Bronchial epithelial cell (primary cell): Measurements from ENCODE around the gene JMJD8. TPM values are rescaled to one million over a fixed set of nuclear protein-coding genes. Genes with fewer than 3 reads are reported as not detected.

Source experiments
- DNase-seq: peaks from one replicate; pipeline ENCODE4 v3.0.0-alpha.2; 2010; ENCODE audit warnings: low read depth
- FAIRE-seq: peaks from 2 replicates; lab custom pipeline; 2011; peaks lifted over from hg19 to GRCh38; lab: Jason Lieb, UNC
- H3K27me3 ChIP-seq: 2 replicates; pipeline ENCODE4 v1.5.1; 2011; ENCODE audit warnings: low read length; ENCODE audit not compliant: control insufficient read depth, insufficient read depth
- H3K36me3 ChIP-seq: 2 replicates; pipeline ENCODE4 v1.5.1; 2011; ENCODE audit warnings: low read length; ENCODE audit not compliant: control insufficient read depth, insufficient read depth
- H3K4me3 ChIP-seq: 2 replicates; pipeline ENCODE4 v1.5.1; 2011; ENCODE audit warnings: mild to moderate bottlenecking, low read depth, low read length, control low read depth
- total RNA-seq: library from RNA; depleted of rRNA; stranded (reverse); fragments of >200 nt; gene quantifications from 2 replicates; pipeline ENCODE4 v1.2.1, GENCODE V29; 2014
- TF ChIP-seq, protein P1 (sequence below): IDR thresholded peaks from 2 replicates; pipeline ENCODE4 v1.5.1; 2011; ENCODE audit warnings: mild to moderate bottlenecking, moderate library complexity, low read length, control low read depth, inconsistent platforms; ENCODE audit not compliant: insufficient read depth, severe bottlenecking

Gene JMJD8
- total RNA-seq, 1 donor from 2014 or later = 16.8 TPM

DNA sequence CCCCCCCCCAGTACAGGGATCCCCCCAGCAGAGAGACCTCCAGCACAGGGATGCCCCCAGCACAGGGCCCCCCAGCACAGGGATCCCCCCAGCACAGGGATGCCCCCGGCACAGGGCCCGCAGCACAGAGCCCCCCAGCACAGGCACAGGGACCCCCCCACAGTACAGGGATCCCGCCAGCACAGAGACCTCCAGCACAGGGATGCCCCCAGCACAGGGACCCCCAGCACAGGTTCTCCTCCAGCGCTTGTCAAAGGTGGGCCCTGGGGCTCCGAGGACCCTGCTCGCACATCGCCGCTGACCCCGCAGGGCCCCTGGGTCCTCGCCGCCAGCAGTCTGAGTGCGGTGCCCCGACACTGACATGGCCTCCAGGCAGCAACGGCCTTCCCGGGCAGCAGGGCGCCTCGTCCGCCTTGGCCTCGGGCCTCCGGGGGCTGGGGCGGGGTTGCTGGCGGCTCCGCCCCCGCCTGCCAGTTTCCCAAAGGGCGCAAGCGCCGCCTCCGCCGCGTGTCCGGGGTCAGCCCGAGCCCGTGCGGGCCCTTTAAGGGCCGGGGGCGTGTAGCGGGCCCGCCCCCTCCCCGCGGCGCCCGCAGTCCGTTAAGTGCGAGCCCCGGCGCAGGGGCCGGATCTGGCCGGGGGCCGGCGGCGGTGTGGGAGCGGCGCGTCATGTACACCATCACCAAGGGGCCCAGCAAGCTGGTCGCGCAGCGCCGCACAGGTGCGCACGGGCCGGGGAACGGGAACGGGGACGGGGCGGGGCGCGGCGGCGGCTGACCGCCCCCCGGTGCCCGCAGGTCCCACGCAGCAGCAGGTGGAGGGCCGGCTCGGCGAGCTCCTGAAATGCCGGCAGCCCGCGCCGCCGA lies 42.6 kb downstream of the JMJD8 start, which contains the start of gene MCRIP2:
Gene MCRIP2 (plus strand): TSS at position 503 of the 863 bp plus-strand sequence. CDS start 164 bp downstream, at position 667.
- H3K4me3 ChIP-seq = peak within 1 kb of the TSS; percentile 58
- peak; percentile 27 for DNase-seq
- FAIRE-seq = no peak
- H3K27me3 ChIP-seq = no peaks in the 10 kb centered on the region
- TF ChIP-seq, protein P1, sequence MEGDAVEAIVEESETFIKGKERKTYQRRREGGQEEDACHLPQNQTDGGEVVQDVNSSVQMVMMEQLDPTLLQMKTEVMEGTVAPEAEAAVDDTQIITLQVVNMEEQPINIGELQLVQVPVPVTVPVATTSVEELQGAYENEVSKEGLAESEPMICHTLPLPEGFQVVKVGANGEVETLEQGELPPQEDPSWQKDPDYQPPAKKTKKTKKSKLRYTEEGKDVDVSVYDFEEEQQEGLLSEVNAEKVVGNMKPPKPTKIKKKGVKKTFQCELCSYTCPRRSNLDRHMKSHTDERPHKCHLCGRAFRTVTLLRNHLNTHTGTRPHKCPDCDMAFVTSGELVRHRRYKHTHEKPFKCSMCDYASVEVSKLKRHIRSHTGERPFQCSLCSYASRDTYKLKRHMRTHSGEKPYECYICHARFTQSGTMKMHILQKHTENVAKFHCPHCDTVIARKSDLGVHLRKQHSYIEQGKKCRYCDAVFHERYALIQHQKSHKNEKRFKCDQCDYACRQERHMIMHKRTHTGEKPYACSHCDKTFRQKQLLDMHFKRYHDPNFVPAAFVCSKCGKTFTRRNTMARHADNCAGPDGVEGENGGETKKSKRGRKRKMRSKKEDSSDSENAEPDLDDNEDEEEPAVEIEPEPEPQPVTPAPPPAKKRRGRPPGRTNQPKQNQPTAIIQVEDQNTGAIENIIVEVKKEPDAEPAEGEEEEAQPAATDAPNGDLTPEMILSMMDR = no peak
- H3K36me3 ChIP-seq = no peaks in the 10 kb centered on the region

DNA sequence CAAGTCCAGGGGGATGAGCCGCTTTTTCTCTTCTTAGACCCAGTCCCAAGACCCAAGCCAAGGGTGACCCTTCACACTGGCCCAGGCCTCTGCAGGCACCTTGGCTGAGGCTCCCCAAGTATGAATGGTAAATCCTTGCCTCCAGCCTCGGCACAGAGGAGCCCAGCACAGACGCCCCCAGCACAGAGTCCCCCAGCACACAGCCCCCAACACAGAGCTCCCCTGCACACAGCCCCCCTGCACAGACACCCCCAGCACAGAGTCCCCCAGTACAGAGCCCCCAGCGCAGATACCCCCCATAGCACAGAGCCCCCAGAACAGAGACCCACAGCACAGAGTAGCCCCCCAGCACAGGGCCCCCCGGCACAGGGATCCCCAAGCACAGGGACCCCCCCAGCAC lies 43.5 kb downstream of the JMJD8 start:
- FAIRE-seq (no peak), DNase-seq (no peak)
- no peaks in the 10 kb centered on the region for H3K27me3 ChIP-seq
- TF ChIP-seq, protein P1 = no peak
- no peaks in the 10 kb centered on the region for H3K36me3 ChIP-seq
- no peak overlapping the region for H3K4me3 ChIP-seq

DNA sequence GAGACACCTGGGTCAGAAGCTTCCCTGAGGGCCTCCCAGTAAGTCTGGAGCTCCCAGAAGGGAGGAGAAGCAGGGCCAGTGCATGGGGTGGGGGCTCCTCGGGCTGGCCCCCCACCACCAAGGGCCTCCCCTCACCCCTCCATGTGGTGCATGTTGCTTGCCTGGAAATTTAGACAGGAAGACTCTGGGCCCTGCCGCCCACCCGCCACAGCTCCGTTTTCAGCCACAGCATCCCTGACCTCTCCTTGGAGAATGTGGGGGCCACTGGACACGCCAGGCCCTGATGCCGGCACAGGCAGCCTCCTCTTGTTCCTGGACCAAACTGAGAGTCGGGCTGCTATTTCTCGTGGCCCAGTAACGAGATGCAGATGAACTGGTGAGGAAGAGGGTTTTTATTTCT lies 45.3 kb downstream of the JMJD8 start:
- no peak for FAIRE-seq
- no peak for DNase-seq
- Histone ChIP-seq H3K36me3 (peaks cover 2% of the 10 kb centered on the region), H3K4me3 (no peak overlapping the region), H3K27me3 (no peaks in the 10 kb centered on the region)
- TF ChIP-seq, protein P1 = no peak

DNA sequence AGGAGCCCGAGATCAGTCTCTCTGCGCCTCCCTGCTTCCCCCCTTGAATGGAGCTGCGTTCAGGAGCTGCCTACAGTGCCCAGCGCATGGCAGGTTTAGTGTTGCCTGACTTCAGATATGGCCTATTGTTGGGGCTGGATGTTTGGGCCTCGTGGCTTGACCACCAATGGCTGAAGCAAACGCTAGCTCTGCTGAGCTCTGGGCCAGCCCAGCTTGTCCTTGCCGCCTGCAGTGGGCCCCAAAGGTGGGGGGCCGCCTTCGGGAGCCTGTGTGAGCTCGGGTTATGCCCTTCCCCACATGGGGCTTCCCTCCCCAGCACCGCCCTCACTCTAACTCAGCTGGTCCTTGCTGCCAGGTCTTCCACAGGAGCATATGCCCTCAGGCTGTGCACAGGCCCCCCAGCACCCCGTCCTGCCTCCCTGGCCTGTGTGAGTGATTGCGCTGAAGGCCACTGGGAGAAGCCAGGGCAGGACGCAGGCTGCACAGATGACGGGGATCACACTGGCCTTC lies 46.0 kb downstream of the JMJD8 start:
- Histone ChIP-seq H3K36me3 (peaks cover 3% of the 10 kb centered on the region), H3K27me3 (no peaks in the 10 kb centered on the region), H3K4me3 (no peak overlapping the region)
- DNase-seq (no peak), FAIRE-seq (no peak)
- TF ChIP-seq, protein P1 = no peak

DNA sequence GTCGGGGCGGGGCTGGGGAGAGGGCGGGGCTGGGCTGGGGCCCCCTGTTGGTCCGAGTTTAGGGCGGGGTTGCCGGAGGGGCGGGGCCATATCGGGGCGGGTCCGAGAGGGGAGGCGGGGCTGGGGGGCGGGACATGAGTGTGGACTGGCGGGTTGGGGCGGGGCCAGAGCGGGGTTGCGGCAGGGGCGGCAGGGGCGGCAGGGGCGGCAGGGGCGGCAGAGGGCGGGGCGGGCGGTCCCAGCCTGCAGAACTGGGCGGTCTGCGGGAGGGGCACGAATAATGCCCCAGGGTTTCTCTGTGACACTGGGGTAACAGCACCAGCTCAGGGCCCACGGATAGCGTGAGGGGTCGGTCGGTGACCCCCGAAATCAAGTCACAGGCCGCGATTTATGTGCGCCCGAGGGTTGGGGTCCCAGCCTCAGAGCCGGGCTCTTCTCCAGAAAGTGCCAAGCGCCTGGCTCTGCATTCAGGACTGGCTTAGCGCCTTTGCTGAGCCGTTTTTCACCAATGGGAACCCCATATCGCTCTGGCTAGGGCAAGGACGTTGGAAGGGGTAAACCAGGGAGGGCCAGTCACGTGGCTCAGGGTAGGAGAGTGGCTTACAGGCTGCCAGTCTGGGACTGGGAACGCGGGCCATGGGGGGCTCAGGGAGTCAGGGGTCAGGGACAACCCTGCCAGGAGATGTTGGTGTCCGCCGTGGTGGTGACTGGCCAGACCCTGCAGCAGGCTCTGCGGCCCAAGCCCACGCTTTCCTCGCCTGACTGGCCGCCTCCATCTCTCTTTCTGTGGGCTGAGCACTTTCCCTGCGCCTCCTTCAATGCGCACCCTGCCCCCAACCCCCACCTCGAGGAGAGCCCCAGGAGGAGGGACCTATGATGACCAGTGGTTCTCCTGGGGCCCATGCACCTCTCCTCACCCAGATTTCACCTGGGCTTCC lies 46.8 kb downstream of the JMJD8 start:
- no peak for FAIRE-seq

More for the DNA sequence above, 46.8 kb downstream of the JMJD8 start:
- peak overlapping the region; percentile 91 for H3K4me3 ChIP-seq
- peaks cover 3% of the 10 kb centered on the region for H3K36me3 ChIP-seq
- no peaks in the 10 kb centered on the region for H3K27me3 ChIP-seq
- TF ChIP-seq, protein P1 = no peak
- DNase-seq = no peak
